ENCODE results near the gene SLC17A5. TPM values are rescaled to one million over a fixed set of nuclear protein-coding genes. Genes with fewer than 3 reads are reported as not detected.

SLC17A5 gene
- total and polyA plus RNA-seq, 10 of the 15 experiments (the other 5 are each of a cell fraction or from before 2014, with no cell fraction given), result 2.3 to 7.2 (median 5.0) TPM

DNA sequence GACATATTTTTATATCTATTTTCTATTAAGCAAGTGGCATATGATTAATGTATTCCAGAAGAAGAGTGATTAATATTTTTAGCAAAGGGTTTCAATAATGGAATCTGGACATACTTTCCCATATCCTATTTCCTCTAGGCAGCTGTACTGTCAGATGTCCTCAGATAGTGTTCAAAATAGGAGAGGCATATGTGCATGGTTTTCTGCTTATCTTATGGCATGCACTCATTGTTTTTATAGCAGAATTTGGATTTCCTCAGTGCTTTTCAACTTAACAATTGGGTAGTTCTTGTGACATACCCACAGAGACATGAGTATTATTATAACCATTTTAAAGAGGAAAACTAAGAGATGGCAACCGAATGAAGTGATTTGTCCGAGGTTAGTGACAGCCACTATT is 12.6 kb upstream of the SLC17A5 start:
- H3K4me3 ChIP-seq, result no peak overlapping the region
- H3K4me1 ChIP-seq (ENCODE audit: control insufficient read depth, insufficient read depth, low read length), result no peaks in the 10 kb centered on the region
- ATAC-seq (no peak), FAIRE-seq (no peak), DNase-seq (ENCODE audit: low read depth, low spot score) (no peak)
- H3K9me3 ChIP-seq (replicated peaks; ENCODE audit: control insufficient read depth, insufficient read depth, low read length), result no peaks in the 10 kb centered on the region
- H3K4me2 ChIP-seq (ENCODE audit: control insufficient read depth, insufficient read depth), result no peak overlapping the region
- H2AFZ ChIP-seq (ENCODE audit: control insufficient read depth, low read depth, low read length), result no peak overlapping the region
- BruUV-seq (replicated peaks), result no TSS peak
- no peaks in the 10 kb centered on the region for H3K36me3 ChIP-seq (ENCODE audit: control insufficient read depth in 2 of 2, insufficient read depth in 2 of 2, low read length in 1 of 2)
- no peak overlapping the region for H3K27ac ChIP-seq (ENCODE audit: control insufficient read depth, insufficient read depth)
- H3K79me2 ChIP-seq (ENCODE audit: control insufficient read depth, insufficient read depth, low read length), result no peaks in the 10 kb centered on the region
- POLR2A ChIA-PET, result no interaction called here
- TF ChIP-seq CREB1 (IDR thresholded peaks at IDR 0.05; ENCODE audit: low read depth) (no peak), HDGF (IDR thresholded peaks at IDR 0.05) (no peak), NR2C2 (IDR thresholded peaks at IDR 0.05; ENCODE audit: borderline replicate concordance, control insufficient read depth, insufficient read length, low read depth) (no peak), NR2F1 (conservative IDR thresholded peaks at IDR 0.05) (no peak), POLR2AphosphoS5 (IDR thresholded peaks at IDR 0.05; ENCODE audit: low read length) (no peak), NFYA (IDR thresholded peaks at IDR 0.05; ENCODE audit: borderline replicate concordance, low read depth, low read length) (no peak), ASH2L (IDR thresholded peaks at IDR 0.05; ENCODE audit: borderline replicate concordance, low read depth) (no peak), MEF2B (IDR thresholded peaks at IDR 0.05; ENCODE audit: partially characterized antibody, poor library complexity, severe bottlenecking) (no peak), NFYB (IDR thresholded peaks at IDR 0.05; ENCODE audit: insufficient read depth, low read depth, low read length) (no peak), MTA3 (IDR thresholded peaks at IDR 0.05; ENCODE audit: borderline replicate concordance, low read length) (no peak), ETV6 (conservative IDR thresholded peaks at IDR 0.05 in 1 of 2, IDR thresholded peaks at IDR 0.05 in 1 of 2; ENCODE audit: borderline replicate concordance in 1 of 2, low read depth in 1 of 2) (no peak; a peak in 1 of 4 replicates), ZNF384 (IDR thresholded peaks at IDR 0.05; ENCODE audit: borderline replicate concordance, low read depth, low read length) (no peak)
- TF ChIP-seq, protein P1, sequence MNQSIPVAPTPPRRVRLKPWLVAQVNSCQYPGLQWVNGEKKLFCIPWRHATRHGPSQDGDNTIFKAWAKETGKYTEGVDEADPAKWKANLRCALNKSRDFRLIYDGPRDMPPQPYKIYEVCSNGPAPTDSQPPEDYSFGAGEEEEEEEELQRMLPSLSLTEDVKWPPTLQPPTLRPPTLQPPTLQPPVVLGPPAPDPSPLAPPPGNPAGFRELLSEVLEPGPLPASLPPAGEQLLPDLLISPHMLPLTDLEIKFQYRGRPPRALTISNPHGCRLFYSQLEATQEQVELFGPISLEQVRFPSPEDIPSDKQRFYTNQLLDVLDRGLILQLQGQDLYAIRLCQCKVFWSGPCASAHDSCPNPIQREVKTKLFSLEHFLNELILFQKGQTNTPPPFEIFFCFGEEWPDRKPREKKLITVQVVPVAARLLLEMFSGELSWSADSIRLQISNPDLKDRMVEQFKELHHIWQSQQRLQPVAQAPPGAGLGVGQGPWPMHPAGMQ (IDR thresholded peaks at IDR 0.05; ENCODE audit: borderline replicate concordance), result no peak
- RAD21 ChIA-PET (ENCODE audit: unreplicated experiment), result no interaction called here
- H3K9ac ChIP-seq (ENCODE audit: control insufficient read depth, insufficient read depth, low read length), result no peak overlapping the region
- SMC1A ChIA-PET (ENCODE audit: uncharacterized antibody, unreplicated experiment), result no interaction called here
- 43% methylated on average over 2 of the region's 2 CpGs for WGBS (ENCODE audit: insufficient coverage, insufficient replicate concordance, low lambda C conversion rate, missing lambda C conversion rate)
- CTCF ChIA-PET, result interaction anchor here (0.6 to 2.2 kb wide), 4 partner anchors 10 to 67 kb away, joined by 3 to 11 read pairs (median 4); partner anchors contain the start of gene SLC17A5
- H4K20me1 ChIP-seq (ENCODE audit: control insufficient read depth, insufficient read depth), result no peaks in the 10 kb centered on the region
- intact Hi-C loops (cut with micrococcal nuclease; ENCODE audit: unreplicated experiment), result no loop called here
- in situ Hi-C loops (cut with MboI), result no loop called here
- no peaks in the 10 kb centered on the region for H3K27me3 ChIP-seq (replicated peaks in 1 of 2; ENCODE audit: control insufficient read depth in 2 of 2, insufficient read depth in 2 of 2, low read length in 1 of 2)
